ENCODE measurements around the gene RTCA. TPM values are rescaled to one million over a fixed set of nuclear protein-coding genes. Genes with fewer than 3 reads are reported as not detected.
"Not testable (repeated sequence)": the region's sequence is repeated elsewhere in the genome, so short reads cannot be mapped to it uniquely, and the experiment has no call there.

RTCA gene
- total and polyA plus RNA-seq, 2 experiments from 2014 or later: 37.2 to 38.9 TPM

GRCh38 chr1:100290291-100290690 lies 24.3 kb downstream of the RTCA start:
- Histone ChIP-seq H3K79me2 (no peaks in the 10 kb centered on the region), H2AFZ (no peak overlapping the region), H3K36me3 (replicated peaks; ENCODE audit: insufficient read depth, low read depth) (peaks cover 4% of the 10 kb centered on the region), H4K20me1 (ENCODE audit: insufficient read depth, poor library complexity, severe bottlenecking) (no peaks in the 10 kb centered on the region), H3K27ac (peak overlapping the region; percentile 0), H3K9me3 (ENCODE audit: low read depth) (no peaks in the 10 kb centered on the region), H3K27me3 (no peaks in the 10 kb centered on the region), H3K9me2 (replicated peaks; ENCODE audit: insufficient read depth) (no peaks in the 10 kb centered on the region), H3K4me1 (ENCODE audit: insufficient read depth) (no peaks in the 10 kb centered on the region), H3K4me3 (no peak overlapping the region), H3K4me2 (no peak overlapping the region)
- DNase-seq (ENCODE audit: low spot score): peak; percentile 8
- TF ChIP-seq EZH2phosphoT487 (IDR thresholded peaks at IDR 0.05; ENCODE audit: low read depth, severe bottlenecking, unreplicated experiment) (no peak), EZH2 (IDR thresholded peaks at IDR 0.05; ENCODE audit: borderline replicate concordance) (no peak), CTCF (IDR thresholded peaks at IDR 0.05; ENCODE audit: poor library complexity) (no peak)
- 79% methylated on average over 2 of the region's 2 CpGs for WGBS (ENCODE audit: low lambda C conversion rate, missing lambda C conversion rate)

- no peaks in the 10 kb centered on the region for H3K4me1 ChIP-seq (ENCODE audit: insufficient read depth)
- DNase-seq (ENCODE audit: low spot score): no peak
- H3K9me3 ChIP-seq (ENCODE audit: low read depth): no peaks in the 10 kb centered on the region
- H3K4me3 ChIP-seq: no peak overlapping the region
- H3K27me3 ChIP-seq: no peaks in the 10 kb centered on the region
- H4K20me1 ChIP-seq (ENCODE audit: insufficient read depth, poor library complexity, severe bottlenecking): no peaks in the 10 kb centered on the region
- H3K27ac ChIP-seq: no peak overlapping the region
- H3K79me2 ChIP-seq: no peaks in the 10 kb centered on the region
- no peaks in the 10 kb centered on the region for H3K36me3 ChIP-seq (replicated peaks; ENCODE audit: insufficient read depth, low read depth)
- no peak overlapping the region for H3K4me2 ChIP-seq
- 82% methylated on average over 1 of the region's 1 CpG for WGBS (ENCODE audit: low lambda C conversion rate, missing lambda C conversion rate)
- no peak for TF ChIP-seq CTCF (IDR thresholded peaks at IDR 0.05; ENCODE audit: poor library complexity)
- TF ChIP-seq EZH2 (IDR thresholded peaks at IDR 0.05; ENCODE audit: borderline replicate concordance): no peak
- TF ChIP-seq EZH2phosphoT487 (IDR thresholded peaks at IDR 0.05; ENCODE audit: low read depth, severe bottlenecking, unreplicated experiment): no peak
- no peaks in the 10 kb centered on the region for H3K9me2 ChIP-seq (replicated peaks; ENCODE audit: insufficient read depth)
- no peak overlapping the region for H2AFZ ChIP-seq
These were observed 26.7 kb downstream of the RTCA start for GRCh38 chr1:100292711-100293110.

GRCh38 chr1:100296140-100296539 lies 30.1 kb downstream of the RTCA start:
- Histone ChIP-seq H3K27me3 (no peaks in the 10 kb centered on the region), H3K36me3 (replicated peaks; ENCODE audit: insufficient read depth, low read depth) (no peaks in the 10 kb centered on the region), H3K27ac (no peak overlapping the region), H2AFZ (no peak overlapping the region), H3K9me3 (ENCODE audit: low read depth) (no peaks in the 10 kb centered on the region), H3K4me2 (no peak overlapping the region), H3K79me2 (no peaks in the 10 kb centered on the region), H3K9me2 (replicated peaks; ENCODE audit: insufficient read depth) (no peaks in the 10 kb centered on the region), H3K4me3 (no peak overlapping the region), H3K4me1 (ENCODE audit: insufficient read depth) (no peaks in the 10 kb centered on the region), H4K20me1 (ENCODE audit: insufficient read depth, poor library complexity, severe bottlenecking) (no peaks in the 10 kb centered on the region)
- no peak for TF ChIP-seq CTCF (IDR thresholded peaks at IDR 0.05; ENCODE audit: poor library complexity)
- no peak for TF ChIP-seq EZH2 (IDR thresholded peaks at IDR 0.05; ENCODE audit: borderline replicate concordance)
- TF ChIP-seq EZH2phosphoT487 (IDR thresholded peaks at IDR 0.05; ENCODE audit: low read depth, severe bottlenecking, unreplicated experiment): no peak
- WGBS (ENCODE audit: low lambda C conversion rate, missing lambda C conversion rate): 94% methylated on average over 8 of the region's 8 CpGs
- no peak for DNase-seq (ENCODE audit: low spot score)

GRCh38 chr1:100296997-100297396 lies 31.0 kb downstream of the RTCA start:
- not testable (repeated sequence) for H3K4me3 ChIP-seq; H3K9me2 ChIP-seq (replicated peaks; ENCODE audit: insufficient read depth); H2AFZ ChIP-seq; H3K4me1 ChIP-seq (ENCODE audit: insufficient read depth); H4K20me1 ChIP-seq (ENCODE audit: insufficient read depth, poor library complexity, severe bottlenecking); H3K79me2 ChIP-seq; H3K27me3 ChIP-seq; H3K36me3 ChIP-seq (replicated peaks; ENCODE audit: insufficient read depth, low read depth); H3K27ac ChIP-seq; DNase-seq (ENCODE audit: low spot score); H3K4me2 ChIP-seq; H3K9me3 ChIP-seq (ENCODE audit: low read depth)
